Measurements from ENCODE around the gene OR7D2.
"Not testable (repeated sequence)": the region's sequence is repeated elsewhere in the genome, so short reads cannot be mapped to it uniquely, and the experiment has no call there.

OR7D2 gene

GRCh38 chr19:9183000-9183399, 4.2 kb downstream of the OR7D2 start:
- CTCF ChIA-PET = no interaction called here
- DNase-seq (ENCODE audit: extremely low spot score) = no peak
- POLR2A ChIA-PET = no interaction called here
- TF ChIP-seq HDGF (IDR thresholded peaks at IDR 0.05; ENCODE audit: borderline replicate concordance) = no peak
- TF ChIP-seq LEF1 (IDR thresholded peaks at IDR 0.05; ENCODE audit: borderline replicate concordance) = no peak
- no peak for TF ChIP-seq CTBP1 (IDR thresholded peaks at IDR 0.05; ENCODE audit: borderline replicate concordance)
- TF ChIP-seq ARNT (IDR thresholded peaks at IDR 0.05) = no peak
- no peak for TF ChIP-seq SUZ12 (IDR thresholded peaks at IDR 0.05)
- no peak for TF ChIP-seq PKNOX1 (IDR thresholded peaks at IDR 0.05)
- no peak for TF ChIP-seq BHLHE40 (IDR thresholded peaks at IDR 0.05; ENCODE audit: borderline replicate concordance)
- no peak for TF ChIP-seq FOXA1 (IDR thresholded peaks at IDR 0.05)
- no peak for TF ChIP-seq TARDBP (IDR thresholded peaks at IDR 0.05)
- no peak for TF ChIP-seq FOXK2 (IDR thresholded peaks at IDR 0.05)
- TF ChIP-seq L3MBTL2 (conservative IDR thresholded peaks at IDR 0.05) = no peak
- TF ChIP-seq SP1 (IDR thresholded peaks at IDR 0.05) = no peak
- no peak for TF ChIP-seq ZNF384 (IDR thresholded peaks at IDR 0.05)

GRCh38 chr19:9187191-9187590, 8.4 kb downstream of the OR7D2 start:
- ChIA-PET CTCF (no interaction called here), POLR2A (no interaction called here)
- no peak for TF ChIP-seq HDGF (IDR thresholded peaks at IDR 0.05; ENCODE audit: borderline replicate concordance)
- no peak for TF ChIP-seq ELF4 (IDR thresholded peaks at IDR 0.05)
- no peak for TF ChIP-seq FOXK2 (IDR thresholded peaks at IDR 0.05)
- DNase-seq (ENCODE audit: extremely low spot score) = no peak

- no peak for TF ChIP-seq SUZ12 (IDR thresholded peaks at IDR 0.05)
- no peak for TF ChIP-seq NFRKB (IDR thresholded peaks at IDR 0.05)
- TF ChIP-seq ZNF384 (IDR thresholded peaks at IDR 0.05) = no peak
- TF ChIP-seq ELF4 (IDR thresholded peaks at IDR 0.05) = no peak
- no peak for TF ChIP-seq FOXM1 (IDR thresholded peaks at IDR 0.05; ENCODE audit: borderline replicate concordance)
- no peak for TF ChIP-seq ARNT (IDR thresholded peaks at IDR 0.05)
- TF ChIP-seq SP1 (IDR thresholded peaks at IDR 0.05) = no peak
- no peak for TF ChIP-seq FOXK2 (IDR thresholded peaks at IDR 0.05)
- TF ChIP-seq LEF1 (IDR thresholded peaks at IDR 0.05; ENCODE audit: borderline replicate concordance) = no peak
- TF ChIP-seq TARDBP (IDR thresholded peaks at IDR 0.05) = no peak
- no peak for TF ChIP-seq L3MBTL2 (conservative IDR thresholded peaks at IDR 0.05)
- no peak for TF ChIP-seq BHLHE40 (IDR thresholded peaks at IDR 0.05; ENCODE audit: borderline replicate concordance)
- no peak for TF ChIP-seq FOXA1 (IDR thresholded peaks at IDR 0.05)
- no peak for TF ChIP-seq CTBP1 (IDR thresholded peaks at IDR 0.05; ENCODE audit: borderline replicate concordance)
- TF ChIP-seq PKNOX1 (IDR thresholded peaks at IDR 0.05) = no peak
- no peak for TF ChIP-seq HDGF (IDR thresholded peaks at IDR 0.05; ENCODE audit: borderline replicate concordance)
- no peak for DNase-seq (ENCODE audit: extremely low spot score)
- POLR2A ChIA-PET = no interaction called here
- CTCF ChIA-PET = no interaction called here
These were observed 10.8 kb downstream of the OR7D2 start for GRCh38 chr19:9189535-9189934.

GRCh38 chr19:9198044-9198443, 19.3 kb downstream of the OR7D2 start:
- CTCF ChIA-PET; DNase-seq (ENCODE audit: extremely low spot score); POLR2A ChIA-PET: not testable (repeated sequence)

- CTCF ChIA-PET = interaction anchor here (0.6 kb wide), 2 partner anchors 400 to 585 kb away, joined by 3 to 6 read pairs; no protein-coding TSS in a partner anchor
- peak; percentile 44 for DNase-seq (ENCODE audit: extremely low spot score)
- TF ChIP-seq PKNOX1 (IDR thresholded peaks at IDR 0.05) (no peak), TARDBP (IDR thresholded peaks at IDR 0.05) (no peak), SP1 (IDR thresholded peaks at IDR 0.05) (no peak), SUZ12 (IDR thresholded peaks at IDR 0.05) (no peak), FOXM1 (IDR thresholded peaks at IDR 0.05; ENCODE audit: borderline replicate concordance) (no peak), FOXK2 (IDR thresholded peaks at IDR 0.05) (no peak), CTBP1 (IDR thresholded peaks at IDR 0.05; ENCODE audit: borderline replicate concordance) (no peak), FOXA1 (IDR thresholded peaks at IDR 0.05) (no peak), NFRKB (IDR thresholded peaks at IDR 0.05) (no peak), HDGF (IDR thresholded peaks at IDR 0.05; ENCODE audit: borderline replicate concordance) (no peak), L3MBTL2 (conservative IDR thresholded peaks at IDR 0.05) (no peak), ELF4 (IDR thresholded peaks at IDR 0.05) (no peak), LEF1 (IDR thresholded peaks at IDR 0.05; ENCODE audit: borderline replicate concordance) (no peak), ARNT (IDR thresholded peaks at IDR 0.05) (no peak), BHLHE40 (IDR thresholded peaks at IDR 0.05; ENCODE audit: borderline replicate concordance) (no peak), ZNF384 (IDR thresholded peaks at IDR 0.05) (no peak)
- POLR2A ChIA-PET = no interaction called here
These were observed 26.8 kb downstream of the OR7D2 start for GRCh38 chr19:9205501-9206113.

- TF ChIP-seq NFRKB (IDR thresholded peaks at IDR 0.05) (no peak), ELF4 (IDR thresholded peaks at IDR 0.05) (no peak), SUZ12 (IDR thresholded peaks at IDR 0.05) (no peak), ARNT (IDR thresholded peaks at IDR 0.05) (no peak), FOXA1 (IDR thresholded peaks at IDR 0.05) (no peak)
- no peak for DNase-seq (ENCODE audit: extremely low spot score)
- POLR2A ChIA-PET = interaction anchor here (0.6 kb wide), 1 partner anchor 51 kb away, joined by 3 read pairs; no protein-coding TSS in a partner anchor
- CTCF ChIA-PET = no interaction called here
These were observed 40.7 kb downstream of the OR7D2 start, which contains the start of gene OR7D4 for GRCh38 chr19:9219489-9219888. Gene OR7D4, minus strand, starts transcription at chr19:9219589. Its CDS starts 4,752 bp downstream, at chr19:9214837.
